ENCODE measurements around the gene AGPAT2.

AGPAT2 gene

DNA sequence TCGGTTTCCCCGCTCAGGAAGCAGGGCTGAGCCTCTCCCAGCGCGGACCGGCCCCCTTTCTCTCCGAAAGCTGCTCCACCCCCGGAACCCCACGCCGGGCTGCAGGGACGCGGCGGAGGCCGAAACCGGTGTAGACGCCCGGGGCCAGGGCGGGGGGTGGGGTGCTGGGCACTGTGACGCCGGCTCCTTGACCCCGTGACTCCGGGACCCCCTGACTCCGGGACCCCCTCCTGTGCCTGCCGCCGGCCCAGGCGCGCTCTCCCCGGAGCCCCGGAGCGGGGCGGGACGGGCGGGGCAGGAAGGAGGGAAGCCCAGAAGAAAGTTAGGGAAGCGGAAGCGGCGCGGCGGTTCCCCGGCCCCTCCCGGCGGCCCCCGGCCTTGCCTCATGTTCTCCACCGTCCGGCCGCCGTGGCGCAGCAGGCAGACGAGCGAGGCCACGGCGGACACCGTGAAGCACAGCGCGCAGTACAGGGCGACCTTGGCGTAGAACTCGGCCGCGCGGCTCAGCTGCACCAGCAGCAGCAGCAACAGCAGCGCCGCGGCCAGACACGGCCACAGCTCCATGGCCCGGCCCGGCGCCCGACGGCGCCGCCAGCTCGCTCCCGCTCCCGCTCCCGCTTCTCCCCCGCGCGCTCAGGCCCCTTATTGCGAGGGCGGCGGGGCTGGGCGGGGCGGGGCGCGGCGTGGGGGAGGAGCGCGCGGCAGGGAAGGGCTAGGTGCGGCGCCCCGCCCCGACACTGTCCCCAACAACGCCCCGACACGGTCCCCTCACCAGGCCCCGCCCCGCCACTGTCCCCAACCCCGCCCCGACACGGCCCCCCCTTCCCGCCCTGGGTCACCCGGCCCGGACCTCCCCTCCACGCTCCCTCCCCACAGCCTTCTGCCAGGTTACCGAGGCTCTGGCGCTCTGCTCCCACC lies at the start of gene AGPAT2:
TSS of gene AGPAT2 (minus strand) at position 664 of the 918 bp plus-strand sequence. CDS start at position 564, 100 bp downstream.
- DNase-seq (ENCODE audit: low spot score): peak; percentile 94

DNA sequence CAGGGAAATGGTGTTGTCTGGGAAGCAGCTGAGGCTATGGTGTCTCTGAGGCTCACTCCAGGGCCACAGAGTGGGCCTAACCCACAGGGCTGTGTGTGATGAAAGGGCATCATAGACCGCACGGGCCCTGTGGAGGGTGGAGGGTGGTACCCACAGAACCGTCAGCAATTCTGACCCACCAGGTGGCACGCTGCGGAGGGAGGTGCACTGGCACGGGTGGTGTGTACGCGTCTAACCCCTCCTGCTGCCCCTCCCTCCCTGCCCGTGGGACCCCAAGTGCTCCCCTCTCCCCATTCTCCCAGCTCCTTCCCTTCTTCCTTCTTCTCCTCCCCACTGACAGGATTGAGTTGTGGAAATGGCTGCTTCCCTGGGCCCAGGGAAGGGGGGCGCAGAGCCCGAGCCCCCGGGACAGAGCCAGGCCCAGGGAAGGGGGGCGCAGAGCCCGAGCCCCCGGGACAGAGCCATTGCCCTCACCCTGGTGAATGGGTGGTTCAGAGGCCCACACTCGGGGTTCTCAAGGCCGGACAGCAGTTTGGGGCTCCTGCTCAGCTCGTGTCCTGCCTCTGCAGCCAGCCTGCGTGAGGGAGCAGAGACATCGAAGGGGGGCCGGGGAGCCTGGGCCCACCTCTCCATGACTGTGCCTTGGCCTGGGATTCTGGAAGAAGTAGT lies 48.7 kb upstream of the AGPAT2 start:
- no peak for DNase-seq (ENCODE audit: low spot score)

DNA sequence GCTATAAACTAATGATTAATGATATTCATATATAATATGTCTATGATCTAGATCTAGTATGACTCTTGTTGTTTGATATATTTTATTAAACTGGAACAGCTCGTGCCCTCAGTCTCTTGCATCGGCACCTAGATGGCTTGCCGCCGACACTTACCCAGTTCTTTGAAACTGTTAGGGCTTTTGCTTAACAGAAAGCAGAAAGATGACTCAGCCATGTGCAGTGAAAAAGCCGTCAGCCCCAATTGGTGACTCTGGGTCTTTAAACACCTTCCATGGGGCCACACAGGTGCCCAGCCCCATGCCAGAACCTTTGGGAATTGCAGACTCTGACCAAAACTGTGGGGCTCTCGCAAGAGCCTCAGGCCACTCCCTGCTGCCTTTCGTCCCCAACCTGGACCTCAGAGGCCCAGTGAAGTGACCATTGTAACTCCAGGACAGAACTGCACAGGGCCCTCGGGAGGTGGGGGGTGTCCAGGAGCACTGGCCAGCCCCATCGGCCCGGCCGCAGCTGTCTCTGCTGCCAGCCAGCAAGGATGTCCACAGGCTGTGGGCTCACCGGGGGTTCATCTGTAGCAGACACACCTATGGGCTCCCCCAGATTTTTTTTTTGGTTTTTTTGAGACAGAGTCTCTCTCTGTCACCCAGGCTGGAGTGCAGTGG lies 47.7 kb upstream of the AGPAT2 start:
- DNase-seq (ENCODE audit: low spot score): no peak

DNA sequence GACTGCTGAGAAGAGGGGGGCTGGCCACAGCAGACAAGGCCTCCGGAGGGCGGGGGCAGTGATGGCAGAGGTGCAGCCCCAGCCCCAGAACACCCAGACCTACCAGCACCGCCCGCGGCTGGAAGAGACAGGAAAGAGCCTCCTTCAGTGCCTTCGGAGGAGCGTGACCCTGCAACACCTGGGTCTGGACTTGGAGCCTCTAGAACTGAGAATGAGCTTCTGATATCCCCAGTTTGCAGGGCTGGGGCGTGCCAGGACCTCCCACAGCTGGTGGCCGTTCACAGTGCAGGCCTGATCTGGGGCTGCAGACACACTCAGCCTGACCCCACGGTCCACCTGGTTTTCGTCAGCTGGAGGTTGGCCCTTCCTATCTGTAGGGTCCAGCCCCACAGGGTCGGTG lies 46.4 kb upstream of the AGPAT2 start:
- DNase-seq (ENCODE audit: low spot score): no peak

DNA sequence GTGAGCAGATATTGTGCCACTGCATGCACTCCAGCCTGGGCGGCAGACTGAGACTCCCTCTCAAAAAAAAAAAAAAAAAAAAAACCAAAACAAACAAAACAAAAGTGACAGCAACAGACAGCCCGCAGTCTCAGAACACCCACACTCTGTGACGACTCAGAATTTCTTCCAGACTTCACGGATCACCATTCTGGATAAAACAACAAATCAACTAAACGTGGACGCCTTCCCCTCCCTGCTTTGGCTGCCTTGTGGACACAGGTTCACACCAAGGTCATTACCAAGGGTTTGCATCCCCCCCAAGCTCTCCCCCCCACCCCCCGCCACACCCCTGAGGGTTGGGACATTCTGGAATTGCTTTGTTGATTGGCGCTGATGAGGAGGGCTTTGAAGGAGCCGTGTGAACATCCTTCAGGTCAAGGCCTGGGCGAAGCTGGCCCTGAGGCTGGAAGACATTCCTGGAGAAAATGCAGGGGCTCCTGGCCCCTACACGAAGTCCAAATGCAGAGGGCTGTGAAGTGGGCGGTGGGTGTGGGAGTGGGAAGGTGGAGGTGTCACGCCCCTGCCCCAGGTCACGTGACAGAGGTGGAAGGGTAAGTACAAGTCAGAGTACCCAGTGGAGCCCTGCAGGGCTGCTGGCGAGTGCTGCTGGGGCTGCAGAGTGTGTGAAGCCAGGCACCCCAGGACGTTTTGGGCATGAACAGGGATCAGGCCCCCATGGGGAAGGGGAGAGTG lies 45.4 kb upstream of the AGPAT2 start:
- no peak for DNase-seq (ENCODE audit: low spot score)

DNA sequence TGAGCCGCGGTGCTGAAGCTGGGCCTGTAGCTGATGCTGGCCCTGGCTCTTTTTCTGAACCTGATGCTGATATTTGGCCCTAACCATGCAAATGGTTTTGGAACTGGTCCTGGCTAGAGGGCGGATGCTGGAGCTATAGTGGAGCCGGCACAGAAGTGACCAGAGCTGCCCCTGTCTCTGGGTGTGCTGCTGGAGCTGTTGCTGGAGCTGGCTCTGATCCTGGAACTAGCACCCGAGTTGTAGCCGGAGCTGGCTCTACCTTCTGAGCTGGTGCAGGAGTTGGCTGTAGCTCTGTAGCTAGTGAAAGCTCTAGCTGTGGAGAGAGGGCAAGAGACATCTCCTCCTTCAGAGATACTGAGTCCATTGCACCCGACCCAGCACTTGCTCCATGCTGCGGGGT lies 42.7 kb upstream of the AGPAT2 start:
- no peak for DNase-seq (ENCODE audit: low spot score)

DNA sequence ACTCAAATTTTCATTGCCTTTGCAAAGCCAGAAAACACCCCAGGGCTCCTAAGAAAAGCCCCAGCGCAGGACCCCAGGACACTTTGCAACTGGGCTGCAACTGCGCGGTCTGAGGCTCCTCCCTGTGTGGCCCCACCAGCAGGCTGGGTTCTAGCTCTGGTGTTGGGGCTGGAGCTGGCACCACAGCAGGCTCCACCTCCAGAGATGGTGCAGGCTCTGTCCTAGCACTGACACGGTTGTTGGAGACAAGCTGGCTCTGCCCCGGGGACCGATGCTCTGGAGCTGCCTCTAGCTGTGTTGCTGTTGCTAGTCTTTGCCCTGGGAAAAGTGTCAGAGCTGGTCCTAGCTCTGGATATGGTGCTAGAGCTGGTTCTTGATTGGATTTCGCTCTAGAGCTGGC lies 41.9 kb upstream of the AGPAT2 start:
- DNase-seq (ENCODE audit: low spot score): no peak

DNA sequence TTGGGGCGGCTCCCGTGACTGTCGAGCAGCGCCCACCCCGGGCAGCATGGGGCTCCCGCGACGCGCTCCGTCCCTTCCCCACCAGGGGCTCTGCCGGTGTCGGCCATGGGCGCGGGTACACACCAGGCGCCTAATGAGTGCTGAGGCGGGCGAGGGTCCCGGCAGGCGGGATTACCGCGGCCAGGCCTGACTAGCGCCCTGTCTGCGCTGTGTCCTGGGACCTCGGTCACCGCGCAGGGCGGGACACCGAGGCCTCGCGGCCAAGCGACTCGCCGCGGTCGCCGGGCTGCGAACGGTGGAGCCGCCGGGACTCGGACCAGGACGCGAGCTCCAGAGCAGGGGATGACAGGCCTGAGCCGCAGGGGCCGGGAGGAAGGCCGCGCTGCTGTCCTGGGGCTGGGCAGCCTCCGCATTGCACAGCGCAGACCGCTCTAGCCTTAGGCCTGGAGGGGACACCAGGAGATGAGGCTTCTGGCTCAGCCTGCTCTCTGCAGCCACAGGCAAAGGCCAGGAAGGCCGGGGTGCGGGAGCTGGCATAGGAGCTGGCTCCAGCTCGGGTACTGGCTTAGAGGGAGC lies 41.4 kb upstream of the AGPAT2 start:
- no peak for DNase-seq (ENCODE audit: low spot score)

DNA sequence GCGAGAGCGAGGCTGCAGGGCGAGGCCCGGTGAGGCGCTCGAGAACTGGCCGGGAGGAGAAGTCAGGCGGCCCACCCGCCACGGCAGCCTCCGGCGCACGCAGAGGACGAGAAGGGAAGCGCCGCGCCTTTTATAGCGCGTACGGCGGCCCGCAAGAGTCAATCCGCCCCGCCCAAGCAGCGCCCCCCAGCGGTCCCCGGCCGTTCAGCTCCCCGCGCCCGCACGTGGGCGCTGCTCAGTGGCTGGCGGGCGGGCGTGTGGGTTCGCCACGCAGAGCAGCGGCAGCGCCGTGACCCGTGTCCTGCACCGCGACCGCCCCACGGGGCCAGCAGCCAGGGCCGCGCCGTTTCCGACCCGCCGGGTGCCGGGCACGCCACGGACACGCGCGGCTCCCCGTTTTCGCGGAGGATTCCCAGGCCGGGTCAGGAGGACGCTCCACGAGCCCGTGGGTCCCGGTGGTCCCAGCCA lies 40.9 kb upstream of the AGPAT2 start:
- DNase-seq (ENCODE audit: low spot score): peak; percentile 90

DNA sequence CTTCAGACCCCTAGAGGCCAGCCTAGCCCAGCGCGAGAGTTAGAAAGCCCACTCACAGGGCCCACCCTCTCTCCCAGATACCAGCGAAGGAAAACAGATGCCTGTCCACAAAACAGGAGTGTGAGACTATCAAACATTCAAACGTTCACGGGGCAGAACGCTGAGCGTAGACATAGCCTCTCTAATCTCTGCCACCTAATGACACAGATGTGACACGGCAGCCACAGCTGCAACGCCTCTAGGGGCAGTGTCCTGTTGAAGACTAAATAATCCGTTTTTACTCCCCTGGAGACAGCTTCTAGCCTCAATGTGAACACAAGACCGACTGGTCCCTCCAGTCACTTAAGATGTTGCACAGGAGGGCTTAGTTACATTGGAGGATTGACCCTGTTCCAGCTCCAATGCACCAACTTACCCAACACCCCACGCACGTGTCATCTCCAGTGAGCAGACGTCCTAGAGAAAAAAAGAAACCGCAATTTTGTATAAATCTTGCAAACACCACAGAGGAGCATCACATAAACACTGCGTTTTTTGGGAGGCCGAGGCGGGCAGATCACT lies 39.5 kb upstream of the AGPAT2 start:
- peak; percentile 69 for DNase-seq (ENCODE audit: low spot score)

DNA sequence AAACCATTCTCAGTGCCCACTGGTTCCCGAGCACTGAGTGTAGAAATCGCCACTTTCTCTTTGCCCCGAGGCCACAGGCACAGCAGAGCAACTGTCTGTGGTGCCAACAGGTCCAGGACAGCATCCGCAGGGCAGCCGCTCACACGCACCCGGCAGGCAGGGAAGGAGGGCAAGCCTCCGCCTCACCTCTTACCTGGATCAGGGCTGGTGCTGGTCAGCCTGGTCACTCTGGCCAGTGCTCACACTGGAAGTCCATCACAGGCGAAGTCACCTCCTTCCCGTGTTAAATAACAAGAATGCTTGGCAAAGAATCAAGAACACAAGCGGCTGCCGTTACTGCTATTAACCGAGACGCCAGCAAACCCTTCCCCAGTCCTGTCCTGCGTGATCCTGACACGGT lies 38.9 kb upstream of the AGPAT2 start:
- no peak for DNase-seq (ENCODE audit: low spot score)

DNA sequence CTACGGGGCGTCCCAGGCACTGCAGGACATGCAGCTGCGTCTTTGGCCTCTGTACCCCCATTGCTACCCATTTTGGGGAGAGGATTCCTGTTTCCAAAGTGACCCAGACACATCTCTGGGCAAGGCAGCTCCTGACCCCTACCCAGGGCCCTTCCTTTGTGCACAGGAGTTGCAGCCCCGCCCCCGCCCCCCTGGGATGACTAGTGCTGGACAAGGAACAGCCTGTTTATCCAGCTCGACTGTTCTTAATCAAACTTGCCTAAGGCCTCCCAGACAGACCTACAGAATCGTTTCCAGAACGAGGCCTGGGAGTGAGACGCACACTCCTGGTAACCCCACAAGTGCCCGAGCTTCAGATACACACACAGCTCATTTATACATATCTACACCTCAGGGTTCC lies 38.4 kb upstream of the AGPAT2 start:
- DNase-seq (ENCODE audit: low spot score): no peak

DNA sequence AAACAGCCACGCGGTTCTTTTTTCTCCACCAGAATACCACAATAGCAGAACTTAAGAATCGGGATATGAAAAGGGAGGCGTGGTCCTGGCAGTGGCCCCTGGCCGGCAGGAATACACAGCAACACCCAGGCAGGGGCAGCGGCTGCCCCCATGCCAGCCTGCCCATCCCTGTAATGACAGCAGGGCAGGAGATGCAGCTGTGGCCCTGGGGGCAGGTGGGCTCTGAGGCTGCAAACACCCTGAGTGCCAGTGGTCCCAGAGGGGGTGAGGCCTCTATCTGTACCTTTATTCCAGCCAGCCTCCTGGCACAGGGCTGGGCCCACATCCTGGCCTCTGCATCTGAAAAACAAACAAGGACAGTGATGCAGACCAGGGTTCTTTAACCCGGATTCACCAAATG lies 37.5 kb upstream of the AGPAT2 start:
- no peak for DNase-seq (ENCODE audit: low spot score)

DNA sequence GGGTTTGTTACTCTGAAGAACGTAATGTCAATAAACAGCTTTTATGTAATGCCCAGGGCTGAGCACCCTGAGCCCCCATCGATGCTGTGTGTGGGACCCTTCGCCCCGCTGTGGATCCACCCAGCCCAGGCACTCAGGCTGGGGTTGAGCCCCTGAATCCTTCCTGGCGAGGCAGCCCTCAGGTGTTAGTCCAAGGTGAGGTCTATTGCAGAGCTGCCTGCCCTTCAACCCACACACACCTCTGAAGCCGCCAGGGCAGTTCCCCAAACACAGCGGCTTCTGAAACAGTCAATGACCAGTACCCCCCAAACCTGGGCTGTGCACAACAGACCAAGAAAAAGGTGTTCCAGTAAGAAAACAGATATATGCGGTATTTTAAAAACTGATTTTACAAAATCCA lies 36.7 kb upstream of the AGPAT2 start:
- no peak for DNase-seq (ENCODE audit: low spot score)

DNA sequence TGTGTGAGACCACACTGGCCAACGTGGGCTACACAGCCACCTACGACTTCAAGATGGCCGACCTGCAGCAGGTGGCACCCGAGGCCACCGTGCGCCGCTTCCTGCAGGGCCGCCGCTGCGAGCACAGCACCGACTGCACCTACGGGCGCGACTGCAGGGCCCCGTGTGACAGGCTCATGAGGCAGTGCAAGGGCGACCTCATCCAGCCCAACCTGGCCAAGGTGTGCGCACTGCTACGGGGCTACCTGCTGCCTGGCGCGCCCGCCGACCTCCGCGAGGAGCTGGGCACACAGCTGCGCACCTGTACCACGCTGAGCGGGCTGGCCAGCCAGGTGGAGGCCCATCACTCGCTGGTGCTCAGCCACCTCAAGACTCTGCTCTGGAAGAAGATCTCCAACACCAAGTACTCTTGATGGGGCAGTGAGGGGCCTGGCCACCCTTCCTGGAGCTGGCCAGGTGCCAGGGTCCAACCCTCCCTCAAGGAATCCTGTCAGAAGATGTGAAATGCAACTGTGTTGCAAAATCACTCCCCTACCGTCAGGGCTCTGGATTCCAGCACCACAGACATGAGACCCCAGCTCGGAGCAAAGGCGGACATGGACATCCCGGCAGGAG lies 36.2 kb upstream of the AGPAT2 start:
- DNase-seq (ENCODE audit: low spot score): no peak

DNA sequence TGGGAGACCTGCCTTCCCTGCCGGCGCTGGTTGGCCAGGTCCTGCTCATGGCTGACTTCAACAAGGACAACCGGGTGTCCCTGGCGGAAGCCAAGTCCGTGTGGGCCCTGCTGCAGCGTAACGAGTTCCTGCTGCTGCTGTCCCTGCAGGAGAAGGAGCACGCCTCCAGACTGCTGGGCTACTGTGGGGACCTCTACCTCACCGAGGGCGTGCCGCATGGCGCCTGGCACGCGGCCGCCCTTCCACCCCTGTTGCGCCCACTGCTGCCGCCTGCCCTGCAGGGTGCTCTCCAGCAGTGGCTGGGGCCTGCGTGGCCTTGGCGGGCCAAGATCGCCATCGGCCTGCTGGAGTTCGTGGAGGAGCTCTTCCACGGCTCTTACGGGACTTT lies 35.7 kb upstream of the AGPAT2 start:
- DNase-seq (ENCODE audit: low spot score): no peak

DNA sequence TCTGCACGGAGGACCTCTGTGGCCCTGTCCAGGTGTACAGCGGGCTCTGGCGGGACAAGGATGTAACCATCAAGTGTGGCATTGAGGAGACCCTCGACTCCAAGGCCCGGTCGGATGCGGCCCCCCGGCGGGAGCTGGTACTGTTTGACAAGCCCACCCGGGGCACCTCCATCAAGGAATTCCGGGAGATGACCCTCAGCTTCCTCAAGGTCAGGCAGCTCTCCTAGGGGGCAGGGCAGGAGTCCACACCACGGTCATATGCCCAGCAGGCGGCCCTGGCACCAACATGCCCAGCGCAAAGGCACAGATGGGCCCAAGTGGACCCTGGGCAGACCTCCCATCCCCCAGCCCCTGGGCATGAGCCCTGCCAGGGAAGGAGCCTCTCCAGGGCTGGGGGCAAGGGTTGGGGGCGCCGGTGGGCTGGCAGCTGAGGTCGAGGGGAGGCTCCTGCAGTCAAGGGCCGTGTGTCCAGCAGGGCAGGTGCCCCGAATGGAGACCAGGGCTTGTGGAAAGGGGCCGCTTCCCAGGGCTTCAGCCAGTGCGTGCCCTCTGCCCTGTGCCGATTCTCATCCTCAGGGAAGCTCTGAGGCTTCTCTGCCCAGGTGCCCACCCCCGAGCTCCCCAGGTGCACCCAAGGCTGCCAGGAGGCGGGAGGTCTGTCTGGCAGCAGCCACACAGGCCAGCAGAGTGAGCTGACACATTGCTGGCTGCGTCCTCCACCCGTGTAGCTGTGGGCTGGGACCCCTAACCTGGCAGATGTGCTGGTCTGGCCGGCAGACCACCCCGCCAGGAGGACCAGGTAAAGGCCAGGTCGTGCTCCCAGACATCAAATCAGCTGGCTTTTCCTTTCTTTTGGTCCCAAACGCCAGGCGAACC lies 35.1 kb upstream of the AGPAT2 start:
- DNase-seq (ENCODE audit: low spot score): no peak

DNA sequence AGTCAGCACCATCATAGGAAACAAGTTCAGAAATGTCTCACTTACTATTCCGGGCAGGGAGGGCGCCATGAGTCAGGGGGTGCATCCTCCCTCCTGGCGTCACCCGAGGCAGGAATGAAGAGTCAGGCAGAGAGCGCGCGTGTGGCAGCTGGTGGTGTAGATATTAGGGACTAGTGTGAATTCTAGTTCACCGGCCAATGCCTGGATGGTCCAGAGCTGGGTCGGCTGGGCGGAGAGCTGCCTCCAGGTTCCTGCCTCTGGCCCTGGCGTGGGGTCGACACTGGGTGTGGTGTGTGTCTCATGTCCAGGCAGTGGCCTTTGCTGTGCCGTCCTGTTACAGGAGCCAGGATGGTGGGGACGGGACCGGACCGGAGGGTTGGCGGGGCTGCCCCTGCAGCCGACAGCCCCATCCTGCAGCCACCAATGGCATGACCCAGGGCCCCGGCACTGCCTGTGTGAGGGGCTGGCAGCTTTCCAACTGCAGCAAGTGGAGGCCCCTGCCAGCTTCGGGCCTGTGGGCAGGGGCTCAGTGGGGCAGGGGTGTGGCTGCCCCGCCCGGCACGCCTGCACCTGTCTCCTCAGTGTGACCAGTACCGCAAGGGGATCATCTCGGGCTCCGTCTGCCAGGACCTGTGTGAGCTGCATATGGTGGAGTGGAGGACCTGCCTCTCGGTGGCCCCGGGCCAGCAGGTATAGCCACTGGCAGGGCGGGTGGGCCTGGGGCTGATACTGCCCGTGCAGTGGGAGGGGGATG lies 34.3 kb upstream of the AGPAT2 start:
- no peak for DNase-seq (ENCODE audit: low spot score)

DNA sequence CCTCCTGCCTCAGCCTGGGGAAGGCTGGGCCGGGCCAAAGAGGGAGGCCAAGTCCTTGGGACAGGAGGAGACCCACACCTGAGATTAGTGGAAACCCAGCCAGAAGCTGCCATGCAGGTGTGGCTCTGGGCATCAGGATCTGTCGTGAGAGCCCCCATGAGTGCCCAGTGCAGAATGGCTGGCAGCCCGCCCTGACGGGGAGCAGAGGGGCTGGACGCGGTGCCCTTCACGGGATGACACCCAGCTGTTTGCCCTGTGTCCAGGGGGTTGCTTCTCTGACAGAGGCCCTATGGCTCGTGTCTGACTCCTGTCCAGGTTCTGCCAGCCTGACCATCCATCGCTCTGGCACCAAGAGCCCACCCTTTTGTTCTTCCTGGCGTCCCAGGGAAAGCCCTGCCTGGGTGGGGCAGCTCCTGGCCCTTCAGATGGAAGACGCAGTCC lies 33.7 kb upstream of the AGPAT2 start:
- DNase-seq (ENCODE audit: low spot score): no peak

Data from germinal center (tissue), 1 donor.